GM12878 (cell line): ENCODE results near the gene KREMEN2. TPM values are rescaled to one million over a fixed set of nuclear protein-coding genes. Genes with fewer than 3 reads are reported as not detected.

Source experiments
- ATAC-seq: fragments of 200-7000 bp; cut with Tn5 transposase; 3 replicates; pipeline ENCODE4 v1.9.1; 2020; ENCODE audit warnings: mild to moderate bottlenecking, moderate library complexity
- BruUV-seq: library from RNA; stranded (reverse); fragments of 400-500 nt; replicated peaks from 2 replicates; lab custom pipeline; 2021; lab: Mats Ljungman, UMichigan
- CTCF ChIA-PET: fragments of 300-600 bp; sonication (Branson Sonifier 250); formaldehyde crosslinking; extraction: SDS; loops from one replicate; lab custom pipeline; 2021; ENCODE audit warnings: inconsistent platforms; lab: Yijun Ruan, JAX
- POLR2A ChIA-PET: fragments of 350-600 bp; formaldehyde crosslinking; extraction: SDS; loops from one replicate; lab custom pipeline; 2021; ENCODE audit warnings: inconsistent platforms; lab: Charles Lee
- RAD21 ChIA-PET: fragments of 300-600 bp; sonication (Branson Sonifier 250); formaldehyde crosslinking; loops from one replicate; lab custom pipeline; 2023; ENCODE audit warnings: antibody characterized with exemption; ENCODE audit not compliant: unreplicated experiment; lab: Charles Lee
- SMC1A ChIA-PET: fragments of 300-600 bp; sonication (Branson Sonifier 250); formaldehyde crosslinking; loops from one replicate; lab custom pipeline; 2023; ENCODE audit not compliant: unreplicated experiment, uncharacterized antibody; lab: Charles Lee
- DNase-seq: peaks from one replicate; pipeline ENCODE4 v3.0.0-alpha.2; 2011; ENCODE audit warnings: low read depth, low spot score
- FAIRE-seq: peaks from 3 replicates; lab custom pipeline; 2011; peaks lifted over from hg19 to GRCh38; lab: Jason Lieb, UNC
- H2AFZ ChIP-seq: 2 replicates; pipeline ENCODE4 v1.6.0; 2011; ENCODE audit warnings: low read depth, low read length, control low read depth; ENCODE audit not compliant: control insufficient read depth
- H3K27ac ChIP-seq: 2 replicates; pipeline ENCODE4 v1.5.1; 2011; ENCODE audit warnings: control low read depth; ENCODE audit not compliant: control insufficient read depth, insufficient read depth
- H3K27me3 ChIP-seq, 2 experiments: replicated peaks in 1 of 2; 2 replicates each; pipeline versions ENCODE4 v1.6.0 to v1.6.1; 2011; ENCODE audit warnings: low read length in 1 of 2; ENCODE audit not compliant: control insufficient read depth in 2 of 2, insufficient read depth in 2 of 2
- H3K36me3 ChIP-seq, 2 experiments: 2 replicates each; pipeline ENCODE4 v1.5.1; 2011; ENCODE audit warnings: low read length in 1 of 2; ENCODE audit not compliant: control insufficient read depth in 2 of 2, insufficient read depth in 2 of 2
- H3K4me1 ChIP-seq: 2 replicates; pipeline ENCODE4 v1.6.1; 2011; ENCODE audit warnings: mild to moderate bottlenecking, low read length, moderate library complexity, mixed read lengths; ENCODE audit not compliant: control insufficient read depth, insufficient read depth
- H3K4me2 ChIP-seq: 2 replicates; pipeline ENCODE4 v1.6.0; 2011; ENCODE audit warnings: control low read depth; ENCODE audit not compliant: control insufficient read depth, insufficient read depth
- H3K4me3 ChIP-seq: fragments of 200-600 bp; sonication (generic); 2 replicates; pipeline ENCODE4 v1.5.1; 2016
- H3K79me2 ChIP-seq: 2 replicates; pipeline ENCODE4 v1.6.0; 2011; ENCODE audit warnings: low read length; ENCODE audit not compliant: control insufficient read depth, insufficient read depth
- H3K9ac ChIP-seq: 2 replicates; pipeline ENCODE4 v1.8.0; 2011; ENCODE audit warnings: low read length, control low read depth, mixed read lengths; ENCODE audit not compliant: control insufficient read depth, insufficient read depth
- H3K9me3 ChIP-seq: replicated peaks from 3 replicates; pipeline ENCODE4 v1.5.1; 2011; ENCODE audit warnings: mild to moderate bottlenecking, low read length; ENCODE audit not compliant: control insufficient read depth, insufficient read depth
- H4K20me1 ChIP-seq: 2 replicates; pipeline ENCODE4 v1.6.0; 2011; ENCODE audit not compliant: control insufficient read depth, insufficient read depth
- ATF7 ChIP-seq: fragments of 450-650 bp; IDR thresholded peaks from 2 replicates; pipeline ENCODE4 v1.6.1; 2016; ENCODE audit warnings: low read depth, mild to moderate bottlenecking
- HCFC1 ChIP-seq: fragments of 150-350 bp; IDR thresholded peaks from 2 replicates; pipeline ENCODE4 v1.6.1; 2014; ENCODE audit warnings: low read length
- IRF3 ChIP-seq: fragments of 450-650 bp; IDR thresholded peaks from 2 replicates; pipeline ENCODE4 v1.6.1; 2014; ENCODE audit warnings: mild to moderate bottlenecking
- MAX ChIP-seq: IDR thresholded peaks from 2 replicates; pipeline ENCODE4 v1.6.1; 2012; ENCODE audit warnings: low read depth, low read length, improper control_type of control experiment
- MTA2 ChIP-seq: fragments of 450-650 bp; IDR thresholded peaks from 2 replicates; pipeline ENCODE4 v1.6.1; 2016; ENCODE audit warnings: low read depth, mild to moderate bottlenecking, moderate library complexity
- WGBS: methylation state at CpG from one replicate; pipeline ENCODE4 v1.1.6; 2016; ENCODE audit warnings: low lambda C conversion rate; ENCODE audit not compliant: insufficient replicate concordance, insufficient coverage; ENCODE audit errors: missing lambda C conversion rate; 5-methylcytosine and 5-hydroxymethylcytosine counted together
- in situ Hi-C: fragments of 300-500 bp; cut with MboI; formaldehyde crosslinking; loops from 9 replicates; pipeline ENCODE4 v1.14.3; 2018; ENCODE audit warnings: mixed read lengths
- intact Hi-C: fragments of 100-400 bp; cut with micrococcal nuclease; formaldehyde crosslinking; loops from one replicate; pipeline ENCODE4 v1.14.2; 2022; ENCODE audit not compliant: unreplicated experiment
- polyA plus RNA-seq, 11 experiments: library from polyadenylated mRNA; depleted of rRNA in 4 of 11; unstranded in 6 of 11; stranded (reverse) in 5 of 11; fragments of >200 nt; fragmentation: Nextera tagmentation in 4 of 11; fragmentation: Illumina TruSeq in 1 of 11; extraction: Ambion mirVana in 4 of 11; extraction: Trizol in 1 of 11; gene quantifications; 1 replicate in 1 of 11; 2 replicates in 10 of 11; pipeline versions ENCODE4 v1.2.1 to v1.2.3, GENCODE V29; 2011 to 2016; ENCODE audit warnings: inconsistent platforms in 2 of 11, missing spikeins in 2 of 11, low read depth in 1 of 11
- total RNA-seq, 4 experiments: library from RNA; depleted of rRNA in 3 of 4; stranded (reverse); fragments of >200 nt in 3 of 4; fragmentation: Illumina TruSeq in 1 of 4; extraction: Trizol in 1 of 4; gene quantifications; 2 replicates each; pipeline versions ENCODE4 v1.2.1 to v1.2.3, GENCODE V29; 2013 to 2021
- TF ChIP-seq, protein P1 (sequence below): fragments of 450-650 bp; formaldehyde crosslinking; IDR thresholded peaks from 2 replicates; pipeline ENCODE4 v1.5.0; 2022; ENCODE audit warnings: mild to moderate bottlenecking, missing genetic modification characterization

Gene KREMEN2
- total and polyA plus RNA-seq, 10 of the 15 experiments (the other 5 are each of a cell fraction or from before 2014, with no cell fraction given) = 0.06 to 3.7 (median 0.83) TPM; not detected in 2

GRCh38 chr16:2991566-2992261, 27.6 kb downstream of the KREMEN2 start:
- SMC1A ChIA-PET = no interaction called here
- POLR2A ChIA-PET = no interaction called here
- WGBS = 43% methylated on average over 12 of the region's 12 CpGs
- DNase-seq = no peak
- CTCF ChIA-PET = no interaction called here
- intact Hi-C loops = no loop called here
- no peak overlapping the region for H3K4me3 ChIP-seq
- H3K9me3 ChIP-seq = no peaks in the 10 kb centered on the region
- H3K9ac ChIP-seq = no peak overlapping the region
- no peaks in the 10 kb centered on the region for H3K4me1 ChIP-seq
- no peak for FAIRE-seq
- TF ChIP-seq HCFC1 = no peak
- no peak for TF ChIP-seq MAX
- no peaks in the 10 kb centered on the region for H4K20me1 ChIP-seq
- no peak overlapping the region for H2AFZ ChIP-seq
- H3K79me2 ChIP-seq = no peaks in the 10 kb centered on the region
- H3K36me3 ChIP-seq = no peaks in the 10 kb centered on the region
- no peak overlapping the region for H3K4me2 ChIP-seq
- no peak for ATAC-seq
- RAD21 ChIA-PET = no interaction called here
- no TSS peak for BruUV-seq
- H3K27ac ChIP-seq = no peak overlapping the region
- H3K27me3 ChIP-seq = peaks cover 2 to 6% of the 10 kb centered on the region in 2 experiments; a peak in 2 of 4 replicates
- in situ Hi-C loops = no loop called here

GRCh38 chr16:2992383-2993081, 28.5 kb downstream of the KREMEN2 start:
- ChIA-PET SMC1A (no interaction called here), CTCF (no interaction called here), RAD21 (no interaction called here), POLR2A (no interaction called here)
- Histone ChIP-seq H4K20me1 (no peaks in the 10 kb centered on the region), H3K79me2 (no peaks in the 10 kb centered on the region), H3K4me3 (no peak overlapping the region), H2AFZ (no peak overlapping the region), H3K4me2 (no peak overlapping the region), H3K4me1 (no peaks in the 10 kb centered on the region), H3K9ac (no peak overlapping the region), H3K36me3 (no peaks in the 10 kb centered on the region), H3K27ac (no peak overlapping the region), H3K27me3 (peaks cover 2 to 9% of the 10 kb centered on the region in 2 experiments; a peak in 2 of 4 replicates), H3K9me3 (no peaks in the 10 kb centered on the region)
- intact Hi-C loops = no loop called here
- ATAC-seq (no peak), DNase-seq (no peak), FAIRE-seq (no peak)
- BruUV-seq = no TSS peak
- 45% methylated on average over 13 of the region's 14 CpGs for WGBS
- in situ Hi-C loops = no loop called here
- TF ChIP-seq, protein P1, sequence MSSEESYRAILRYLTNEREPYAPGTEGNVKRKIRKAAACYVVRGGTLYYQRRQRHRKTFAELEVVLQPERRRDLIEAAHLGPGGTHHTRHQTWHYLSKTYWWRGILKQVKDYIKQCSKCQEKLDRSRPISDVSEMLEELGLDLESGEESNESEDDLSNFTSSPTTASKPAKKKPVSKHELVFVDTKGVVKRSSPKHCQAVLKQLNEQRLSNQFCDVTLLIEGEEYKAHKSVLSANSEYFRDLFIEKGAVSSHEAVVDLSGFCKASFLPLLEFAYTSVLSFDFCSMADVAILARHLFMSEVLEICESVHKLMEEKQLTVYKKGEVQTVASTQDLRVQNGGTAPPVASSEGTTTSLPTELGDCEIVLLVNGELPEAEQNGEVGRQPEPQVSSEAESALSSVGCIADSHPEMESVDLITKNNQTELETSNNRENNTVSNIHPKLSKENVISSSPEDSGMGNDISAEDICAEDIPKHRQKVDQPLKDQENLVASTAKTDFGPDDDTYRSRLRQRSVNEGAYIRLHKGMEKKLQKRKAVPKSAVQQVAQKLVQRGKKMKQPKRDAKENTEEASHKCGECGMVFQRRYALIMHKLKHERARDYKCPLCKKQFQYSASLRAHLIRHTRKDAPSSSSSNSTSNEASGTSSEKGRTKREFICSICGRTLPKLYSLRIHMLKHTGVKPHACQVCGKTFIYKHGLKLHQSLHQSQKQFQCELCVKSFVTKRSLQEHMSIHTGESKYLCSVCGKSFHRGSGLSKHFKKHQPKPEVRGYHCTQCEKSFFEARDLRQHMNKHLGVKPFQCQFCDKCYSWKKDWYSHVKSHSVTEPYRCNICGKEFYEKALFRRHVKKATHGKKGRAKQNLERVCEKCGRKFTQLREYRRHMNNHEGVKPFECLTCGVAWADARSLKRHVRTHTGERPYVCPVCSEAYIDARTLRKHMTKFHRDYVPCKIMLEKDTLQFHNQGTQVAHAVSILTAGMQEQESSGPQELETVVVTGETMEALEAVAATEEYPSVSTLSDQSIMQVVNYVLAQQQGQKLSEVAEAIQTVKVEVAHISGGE (CRISPR knock-in tag) = no peak
- TF ChIP-seq ATF7 (no peak), MTA2 (no peak), IRF3 (no peak)
